GM19099 (cell line): ENCODE data around the gene PLEKHH1.

Experiments used
- POLR2A ChIP-seq: IDR thresholded peaks from 3 replicates; pipeline ENCODE4 v1.6.1; 2011; ENCODE audit warnings: low read depth; ENCODE audit not compliant: insufficient read length; ENCODE audit errors: extremely low read depth

The PLEKHH1 gene

GRCh38 chr14:67532998-67533753 lies at the start of gene PLEKHH1:
TSS of gene PLEKHH1 (plus strand) at chr14:67533290. CDS start at chr14:67541868, 8,578 bp downstream.
- no peak for TF ChIP-seq POLR2A

DNA sequence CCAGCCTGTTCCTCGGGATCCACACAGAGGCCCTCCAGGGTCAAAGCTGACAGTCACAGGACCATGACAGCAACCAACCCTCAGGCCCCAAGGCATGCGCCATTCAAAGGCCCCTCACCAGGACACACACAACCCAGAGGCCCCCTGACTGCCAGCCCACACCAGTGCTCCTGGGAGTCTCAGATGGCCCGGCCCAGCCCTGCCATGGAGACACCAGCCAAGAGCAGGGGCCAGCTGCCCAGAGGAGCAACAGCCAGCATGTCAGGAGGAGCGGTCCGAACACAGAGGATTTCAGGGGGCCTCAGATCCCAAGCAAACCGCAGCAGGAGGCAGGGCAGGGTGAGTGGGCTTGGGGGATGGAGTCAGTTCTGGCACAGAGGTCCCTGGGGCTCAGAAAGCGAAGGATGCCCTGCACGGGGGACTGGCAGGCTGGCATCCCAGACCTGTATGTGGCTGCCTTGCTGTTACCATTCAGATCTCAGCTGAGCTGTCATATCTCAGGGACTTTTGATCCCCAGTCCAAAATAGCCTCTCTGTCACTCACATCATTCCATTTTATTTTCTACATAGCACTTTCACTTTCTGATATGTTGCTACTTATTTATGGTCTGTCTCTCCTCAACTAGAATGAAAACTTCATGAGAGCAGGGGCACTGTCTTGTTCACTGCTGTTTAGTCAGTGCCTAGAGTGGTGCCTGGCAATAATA lies 49.4 kb upstream of the PLEKHH1 start:
- no peak for TF ChIP-seq POLR2A

- TF ChIP-seq POLR2A: no peak
Observed at GRCh38 chr14:67485501-67486095, 47.5 kb upstream of the PLEKHH1 start.

DNA sequence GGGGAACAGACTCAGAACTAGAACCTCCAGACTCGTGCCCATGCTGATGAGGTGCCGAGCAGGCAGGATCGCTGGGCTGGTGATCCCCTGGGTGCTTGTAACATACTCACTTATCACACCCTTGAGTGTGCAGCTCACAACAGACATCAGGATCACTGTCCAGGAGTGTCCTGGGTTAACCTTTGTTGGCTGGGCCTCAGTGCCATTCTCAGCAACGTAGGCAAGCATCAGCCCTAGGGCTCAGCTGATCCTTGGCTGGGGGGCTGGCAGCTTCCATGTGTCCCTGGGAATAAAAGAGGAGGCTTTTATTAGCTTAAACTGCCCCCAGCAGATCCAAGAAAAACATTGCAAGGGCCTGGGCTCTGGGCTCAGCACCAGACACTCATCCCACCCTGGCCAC lies 46.2 kb upstream of the PLEKHH1 start:
- no peak for TF ChIP-seq POLR2A

DNA sequence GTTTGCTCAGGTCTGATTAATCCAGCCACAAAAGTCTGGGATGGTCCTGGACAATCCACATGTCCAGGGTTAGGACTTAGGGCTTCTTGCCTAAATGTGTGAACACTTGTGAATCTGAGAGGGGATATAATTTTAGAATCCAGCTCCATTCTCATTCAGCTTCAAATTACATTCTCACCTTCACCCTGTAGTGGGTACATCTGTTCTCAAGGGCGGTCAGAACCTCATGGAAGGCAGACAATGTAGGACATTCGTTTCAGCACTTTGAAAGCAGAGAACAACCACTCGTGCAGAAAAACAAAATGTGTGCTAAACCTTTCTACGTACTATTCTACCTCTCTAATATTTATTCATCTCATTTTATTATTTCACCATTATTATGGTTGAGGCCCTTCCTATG lies 45.8 kb upstream of the PLEKHH1 start:
- TF ChIP-seq POLR2A: no peak

- TF ChIP-seq POLR2A: no peak
Observed at GRCh38 chr14:67487937-67488893, 44.9 kb upstream of the PLEKHH1 start, which contains the start of gene TMEM229B. TSS of gene TMEM229B (minus strand) at chr14:67488721. CDS start at chr14:67473923, 14,798 bp downstream.

DNA sequence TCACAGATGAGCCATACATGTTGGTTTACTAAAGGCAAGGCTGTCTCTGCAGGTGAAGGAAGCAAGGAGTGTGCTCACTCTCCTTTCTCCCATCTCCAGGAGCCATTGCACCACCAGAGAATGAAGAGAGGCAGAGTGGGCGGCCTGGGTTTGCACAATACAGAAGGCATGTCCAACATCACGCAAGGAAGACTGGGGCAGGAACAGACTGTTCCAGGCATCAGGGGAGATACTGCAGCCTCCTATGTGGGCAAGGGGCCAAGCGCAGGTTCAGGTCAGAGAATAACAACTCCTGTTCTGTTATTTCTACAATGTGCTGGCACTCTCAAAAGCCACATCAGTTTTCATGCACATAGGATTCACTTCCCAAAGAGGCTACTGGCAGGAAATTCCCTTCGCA lies 42.9 kb upstream of the PLEKHH1 start:
- no peak for TF ChIP-seq POLR2A

DNA sequence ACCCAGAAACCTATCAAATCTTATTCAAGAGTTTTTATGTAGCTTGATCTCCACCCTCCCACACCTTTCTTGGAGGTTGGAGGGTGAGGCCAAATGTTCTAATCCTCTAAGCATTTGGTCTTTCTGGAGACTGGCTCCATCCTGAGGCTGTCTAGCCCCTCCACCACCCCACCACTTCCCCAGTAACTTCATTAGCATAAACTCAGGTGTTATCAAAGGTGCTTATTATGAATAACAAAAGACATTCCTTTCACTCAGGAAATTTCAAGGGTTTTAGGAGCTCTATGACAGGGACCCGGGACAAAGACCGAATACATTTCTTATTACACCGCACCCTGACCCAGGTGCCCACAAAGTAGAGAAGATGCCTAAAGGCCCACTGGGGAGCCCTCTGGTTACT lies 41.8 kb upstream of the PLEKHH1 start:
- no peak for TF ChIP-seq POLR2A

GRCh38 chr14:67491741-67492507 lies 41.2 kb upstream of the PLEKHH1 start:
- no peak for TF ChIP-seq POLR2A

DNA sequence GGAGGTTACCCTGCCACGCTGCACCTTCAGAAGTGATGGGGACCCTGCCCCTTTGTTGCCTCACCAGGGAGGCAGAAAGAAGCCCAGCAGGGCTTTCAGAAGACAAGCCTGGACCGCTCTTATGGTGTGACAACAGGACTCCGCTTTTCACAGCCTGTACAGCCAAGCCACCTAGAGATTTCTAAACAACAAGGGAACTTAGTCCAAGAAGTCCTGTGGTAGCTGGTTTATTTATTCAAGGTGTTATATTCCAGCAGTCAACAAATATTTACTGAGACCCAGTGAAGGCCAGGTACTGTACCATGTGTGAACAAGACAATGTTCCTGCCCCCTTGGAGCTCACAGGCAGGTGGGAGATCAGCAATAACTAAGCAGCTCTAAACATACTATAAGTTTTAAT lies 40.6 kb upstream of the PLEKHH1 start:
- no peak for TF ChIP-seq POLR2A

DNA sequence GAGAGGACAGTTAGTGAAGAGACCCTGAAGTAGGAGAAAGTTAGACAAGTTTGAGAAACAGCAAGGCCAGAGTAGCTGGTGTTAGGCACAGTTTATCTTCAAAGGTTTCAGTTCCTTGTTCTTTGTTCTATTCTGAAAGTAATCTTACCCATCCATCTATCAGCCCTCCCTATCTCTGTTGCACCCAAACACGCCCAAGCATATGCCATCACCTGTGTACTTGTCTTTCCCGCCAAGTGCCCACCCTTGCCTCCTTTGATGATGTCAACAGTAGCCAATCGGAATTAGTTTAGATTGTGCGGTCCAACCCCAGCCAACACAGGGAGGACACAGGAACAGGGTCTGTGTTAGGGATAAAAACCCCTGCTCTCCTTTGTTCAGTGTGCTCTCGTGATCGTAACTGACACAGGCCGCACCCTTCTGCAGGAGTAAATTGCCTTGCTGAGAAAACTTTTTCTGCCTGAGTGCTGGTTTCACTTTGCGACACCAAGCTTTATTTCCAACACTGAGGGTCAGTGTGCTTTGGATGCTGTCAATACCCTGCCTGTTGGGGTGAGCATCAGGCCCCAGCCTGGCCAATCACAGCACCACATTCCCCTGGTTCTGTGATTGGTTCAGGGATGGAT lies 39.9 kb upstream of the PLEKHH1 start:
- TF ChIP-seq POLR2A: no peak

GRCh38 chr14:67495827-67496226 lies 37.3 kb upstream of the PLEKHH1 start:
- TF ChIP-seq POLR2A: no peak

DNA sequence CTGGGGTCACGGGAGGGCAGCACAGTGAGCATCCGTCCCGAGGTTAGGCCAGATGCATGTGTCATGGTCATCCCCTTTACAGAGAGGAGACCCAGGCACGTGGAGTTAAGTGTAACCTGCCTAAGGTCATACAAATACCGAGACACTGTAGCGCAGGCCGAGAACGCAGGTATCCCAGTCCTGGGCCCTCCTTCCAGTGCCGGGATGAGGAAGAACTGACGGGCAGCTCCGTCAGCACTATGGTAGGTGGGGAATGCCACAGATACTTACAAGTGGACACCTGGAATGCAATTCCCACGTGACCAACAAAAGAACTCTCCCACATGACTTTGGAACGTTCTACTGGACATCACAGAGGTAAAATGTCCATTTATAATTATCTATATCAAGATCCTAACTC lies 35.9 kb upstream of the PLEKHH1 start:
- TF ChIP-seq POLR2A: no peak

DNA sequence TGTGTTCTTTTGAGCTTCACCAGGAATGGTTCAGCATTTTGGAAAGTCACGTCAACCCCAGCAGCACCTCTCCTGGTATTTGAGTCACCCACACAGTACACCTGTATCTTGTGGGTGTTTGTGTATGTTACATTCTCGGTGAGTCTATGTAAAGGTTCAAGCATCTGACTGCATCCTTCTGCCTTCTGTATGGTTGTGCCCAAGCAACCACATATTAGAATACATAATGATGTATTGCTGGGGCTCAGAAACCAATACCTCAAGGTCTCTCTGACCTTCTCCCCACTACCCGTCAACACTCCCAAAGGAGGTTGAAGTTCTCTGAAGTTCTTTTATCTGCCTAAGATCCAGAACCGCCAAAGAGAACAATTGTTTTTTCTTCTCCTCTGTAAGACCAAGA lies 35.4 kb upstream of the PLEKHH1 start:
- no peak for TF ChIP-seq POLR2A
